Kidney epithelial cell (primary cell): ENCODE measurements around the gene ASPN. TPM values are rescaled to one million over a fixed set of nuclear protein-coding genes. Genes with fewer than 3 reads are reported as not detected.

Experiments
- DNase-seq: peaks from one replicate; pipeline ENCODE4 v3.0.0-alpha.2; 2010; ENCODE audit warnings: low read depth
- H3K27me3 ChIP-seq: 2 replicates; pipeline ENCODE4 v1.6.0; 2011; ENCODE audit warnings: low read length; ENCODE audit not compliant: control insufficient read depth, insufficient read depth
- H3K36me3 ChIP-seq: 2 replicates; pipeline ENCODE4 v1.5.1; 2011; ENCODE audit warnings: low read length; ENCODE audit not compliant: control insufficient read depth, insufficient read depth
- H3K4me3 ChIP-seq: 2 replicates; pipeline ENCODE4 v1.5.1; 2011; ENCODE audit warnings: low read depth, mild to moderate bottlenecking, control low read depth, low read length
- CTCF ChIP-seq: IDR thresholded peaks from 2 replicates; pipeline ENCODE4 v1.5.1; 2011; ENCODE audit warnings: mild to moderate bottlenecking, moderate library complexity, low read length, control low read depth, inconsistent platforms; ENCODE audit not compliant: insufficient read depth, poor library complexity, severe bottlenecking
- total RNA-seq: library from RNA; depleted of rRNA; stranded (reverse); fragments of >200 nt; gene quantifications from 2 replicates; pipeline ENCODE4 v1.2.3, GENCODE V29; 2015

Gene ASPN
- total RNA-seq, 1 donor from 2014 or later = not detected

DNA sequence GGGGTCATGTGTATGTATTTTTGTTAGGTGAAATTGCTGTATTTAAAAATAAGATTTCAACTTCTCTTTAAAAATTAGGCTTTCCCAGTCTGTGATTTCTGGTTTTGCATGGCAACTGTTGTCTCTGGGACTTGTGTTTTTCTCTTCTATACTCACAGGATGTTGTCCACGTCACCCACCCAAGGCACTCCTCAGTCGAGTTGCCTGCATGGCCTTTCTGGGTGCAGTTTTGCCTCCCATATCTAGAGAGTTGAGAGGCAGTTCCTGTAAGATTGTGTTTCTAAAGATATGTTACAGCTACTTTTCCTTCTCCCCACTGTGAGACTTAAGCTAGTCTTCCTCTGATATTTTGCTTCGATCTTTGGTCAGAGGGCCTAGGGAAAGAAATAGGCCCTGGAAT, 2.3 kb upstream of the ASPN start:
- DNase-seq = no peak
- no peaks in the 10 kb centered on the region for H3K36me3 ChIP-seq
- TF ChIP-seq CTCF = no peak

DNA sequence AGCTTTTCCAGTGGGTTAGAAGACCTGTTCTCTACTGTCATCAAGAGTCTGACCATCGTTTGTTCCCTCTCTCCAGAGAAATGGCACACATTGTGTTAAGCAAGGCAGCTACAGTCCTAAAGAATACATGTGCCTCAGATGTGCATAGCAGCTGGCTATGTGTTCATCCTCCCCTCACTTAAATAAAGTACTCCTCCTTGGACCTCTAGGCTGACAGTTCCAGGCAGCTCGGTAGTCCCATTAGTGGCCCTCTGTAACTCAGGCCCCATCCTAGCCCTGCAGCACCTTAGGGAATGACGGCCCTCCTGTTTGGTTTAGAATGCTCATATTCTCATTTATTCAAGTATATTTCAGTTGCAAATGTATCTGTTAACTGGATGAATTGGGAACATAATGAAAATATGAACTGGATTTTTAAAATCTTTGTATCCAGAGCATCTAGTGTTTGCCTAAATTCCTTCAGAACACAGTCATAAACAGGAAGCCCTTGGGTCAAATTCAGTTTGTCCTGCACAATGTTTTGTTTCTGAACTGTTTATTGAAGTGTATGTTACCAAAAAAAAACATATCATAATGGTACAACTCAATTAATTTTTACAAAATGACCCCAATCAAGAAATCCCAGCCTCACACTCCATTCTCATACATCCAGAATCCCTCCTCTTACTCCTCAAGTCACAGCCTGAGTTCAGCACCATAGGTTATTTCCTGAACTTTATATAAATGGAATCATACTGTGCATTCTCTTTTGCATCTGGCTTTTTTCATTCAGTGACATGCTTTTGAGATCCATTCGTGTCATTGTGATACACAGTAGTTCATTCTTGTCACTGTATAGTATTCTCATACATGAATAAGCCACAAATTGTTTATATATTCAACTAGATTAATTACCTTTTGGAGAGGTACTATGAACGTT, 1.6 kb upstream of the ASPN start:
- no peak for DNase-seq
- no peaks in the 10 kb centered on the region for H3K36me3 ChIP-seq
- no peak for TF ChIP-seq CTCF
- no peak overlapping the region for H3K4me3 ChIP-seq
- no peaks in the 10 kb centered on the region for H3K27me3 ChIP-seq

More for the DNA sequence above, 2.3 kb upstream of the ASPN start:
- Histone ChIP-seq H3K27me3 (no peaks in the 10 kb centered on the region), H3K4me3 (no peak overlapping the region)

GRCh38 chr9:92482805-92483204, 499 bp upstream of the ASPN start:
- Histone ChIP-seq H3K36me3 (no peaks in the 10 kb centered on the region), H3K27me3 (no peaks in the 10 kb centered on the region), H3K4me3 (no peak overlapping the region)
- no peak for DNase-seq
- no peak for TF ChIP-seq CTCF

DNA sequence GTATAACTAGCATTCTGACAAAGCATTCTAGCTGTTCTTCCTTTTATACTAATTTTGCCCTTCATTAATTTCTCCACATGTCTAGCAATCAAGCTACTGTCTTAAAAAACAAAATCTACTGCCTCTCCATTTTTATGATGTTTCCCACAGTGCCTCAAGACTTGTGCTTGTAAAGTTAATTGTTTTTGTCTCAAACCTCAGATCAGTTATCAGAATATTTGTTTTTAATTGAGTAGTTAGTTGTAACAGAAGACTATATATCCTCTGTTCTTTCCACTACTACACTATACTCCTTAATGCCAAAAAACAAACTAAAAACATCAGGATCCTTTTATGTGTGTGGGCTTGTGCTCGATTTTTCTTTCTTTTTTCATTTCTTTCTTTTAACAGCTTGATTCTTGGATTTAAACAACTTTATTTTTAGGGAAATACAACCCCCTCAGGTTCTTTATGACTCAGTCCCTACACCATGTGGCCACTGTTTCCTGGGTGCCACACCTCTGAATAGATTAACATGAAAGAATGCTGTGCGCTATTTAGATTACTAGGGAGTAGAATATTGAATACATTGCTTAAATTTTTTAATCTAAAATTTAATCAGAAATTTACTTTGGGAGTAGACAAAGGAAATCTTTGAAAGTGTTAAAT, 1.2 kb downstream of the ASPN start:
- Histone ChIP-seq H3K4me3 (no peak overlapping the region), H3K27me3 (no peaks in the 10 kb centered on the region), H3K36me3 (no peaks in the 10 kb centered on the region)
- no peak for TF ChIP-seq CTCF
- DNase-seq = no peak

DNA sequence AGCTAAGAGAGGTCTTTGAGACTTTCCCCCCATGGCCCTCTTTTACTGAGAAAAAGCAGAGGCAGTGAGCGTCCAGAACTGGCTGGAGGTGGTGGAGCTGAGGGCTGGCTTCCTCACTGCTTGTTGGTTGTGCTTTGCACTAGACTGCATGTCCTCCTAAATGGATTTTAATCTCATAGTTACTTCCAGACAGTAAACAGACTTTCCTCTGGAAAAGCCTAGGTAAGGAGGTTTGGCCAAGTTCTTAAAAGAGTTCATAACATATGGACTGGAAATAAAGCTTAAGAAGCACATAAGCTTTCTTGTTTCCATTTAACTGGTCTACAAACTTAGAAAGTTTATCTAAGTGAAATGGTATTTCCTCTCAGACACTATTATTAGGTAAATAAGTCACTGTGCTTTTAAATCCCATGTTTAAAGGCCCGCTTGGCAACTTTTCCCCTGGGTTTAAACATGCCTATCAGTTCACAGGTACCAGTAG, 2.0 kb downstream of the ASPN start:
- TF ChIP-seq CTCF = no peak
- no peaks in the 10 kb centered on the region for H3K27me3 ChIP-seq
- no peaks in the 10 kb centered on the region for H3K36me3 ChIP-seq
- no peak overlapping the region for H3K4me3 ChIP-seq
- DNase-seq = no peak
